GM21381 (cell line): ENCODE results near the gene TACC2.

Experiments used
- ATAC-seq: cut with Tn5 transposase; IDR thresholded peaks from one replicate; pipeline ENCODE4 v1.9.1; 2021; ENCODE audit warnings: mild to moderate bottlenecking, moderate library complexity; ENCODE audit not compliant: unreplicated experiment

TACC2 gene

GRCh38 chr10:122243550-122243949 lies 254.6 kb downstream of the TACC2 start:
- no peak for ATAC-seq

DNA sequence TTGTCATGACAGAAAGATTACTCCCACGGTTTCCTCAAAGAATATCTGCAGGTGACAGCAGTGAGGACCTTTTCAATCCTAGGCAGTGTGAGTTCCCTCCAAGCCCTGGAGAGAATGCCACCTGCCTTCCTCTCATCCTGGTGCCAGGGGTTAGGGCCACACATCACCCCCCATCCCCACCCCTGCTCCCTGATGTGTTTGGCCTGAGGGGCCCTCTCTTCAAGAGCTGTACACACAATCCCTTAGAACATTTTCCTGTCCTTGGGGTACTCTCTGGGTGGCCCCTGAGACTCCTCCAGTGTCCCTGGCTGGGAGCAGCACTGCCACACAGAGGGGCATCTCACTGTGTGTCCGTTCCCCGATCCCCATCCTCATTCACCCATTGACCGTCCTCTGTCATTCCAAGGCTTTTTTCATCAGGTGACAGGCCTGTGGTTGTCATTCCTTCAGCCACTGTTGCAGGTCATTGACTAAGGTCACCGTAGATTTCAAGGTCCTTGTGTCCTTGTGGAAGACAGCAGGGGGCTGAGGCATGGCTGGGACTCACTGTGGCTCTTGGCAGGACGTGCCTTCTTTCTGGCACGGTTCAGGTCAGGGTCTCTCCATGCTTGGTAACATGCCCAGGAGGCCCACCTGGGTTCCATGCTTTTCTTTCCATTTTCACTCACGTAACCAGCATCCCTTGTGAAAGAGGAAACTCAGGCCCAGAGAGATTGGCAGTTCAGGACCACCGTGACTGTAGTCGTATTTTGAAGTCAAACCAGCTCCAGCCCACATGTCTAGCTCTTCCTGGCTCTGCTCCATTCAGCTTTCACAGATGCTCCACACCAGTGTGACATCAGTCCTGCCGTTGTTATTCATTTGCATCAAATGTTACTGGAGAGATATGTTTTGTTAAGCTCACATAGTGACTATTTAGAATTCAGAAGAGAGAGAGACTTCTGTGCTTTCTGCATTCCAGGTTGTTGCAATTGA lies 255.3 kb downstream of the TACC2 start:
- ATAC-seq = no peak

GRCh38 chr10:122245136-122245535 lies 256.2 kb downstream of the TACC2 start:
- ATAC-seq = no peak

DNA sequence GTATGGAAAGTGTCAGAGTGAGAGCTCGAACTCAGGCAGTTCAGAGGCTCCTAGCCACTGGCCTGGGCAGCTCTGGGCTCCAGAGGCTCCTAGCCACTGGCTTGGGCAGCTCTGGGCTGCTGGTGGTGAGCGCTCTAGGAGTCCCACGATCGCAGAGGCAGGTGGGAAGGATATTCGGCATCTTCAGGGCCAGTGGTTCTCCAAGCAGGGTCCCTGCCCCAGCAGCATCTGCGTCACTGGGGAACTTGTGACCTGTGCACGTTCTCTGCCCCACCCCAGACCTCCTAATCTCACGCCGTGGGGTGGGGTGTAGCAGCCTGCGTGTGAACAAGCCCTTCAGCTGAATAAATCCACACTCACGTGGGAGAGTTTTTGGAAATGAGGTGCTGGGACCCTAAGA lies 256.9 kb downstream of the TACC2 start:
- ATAC-seq = no peak

DNA sequence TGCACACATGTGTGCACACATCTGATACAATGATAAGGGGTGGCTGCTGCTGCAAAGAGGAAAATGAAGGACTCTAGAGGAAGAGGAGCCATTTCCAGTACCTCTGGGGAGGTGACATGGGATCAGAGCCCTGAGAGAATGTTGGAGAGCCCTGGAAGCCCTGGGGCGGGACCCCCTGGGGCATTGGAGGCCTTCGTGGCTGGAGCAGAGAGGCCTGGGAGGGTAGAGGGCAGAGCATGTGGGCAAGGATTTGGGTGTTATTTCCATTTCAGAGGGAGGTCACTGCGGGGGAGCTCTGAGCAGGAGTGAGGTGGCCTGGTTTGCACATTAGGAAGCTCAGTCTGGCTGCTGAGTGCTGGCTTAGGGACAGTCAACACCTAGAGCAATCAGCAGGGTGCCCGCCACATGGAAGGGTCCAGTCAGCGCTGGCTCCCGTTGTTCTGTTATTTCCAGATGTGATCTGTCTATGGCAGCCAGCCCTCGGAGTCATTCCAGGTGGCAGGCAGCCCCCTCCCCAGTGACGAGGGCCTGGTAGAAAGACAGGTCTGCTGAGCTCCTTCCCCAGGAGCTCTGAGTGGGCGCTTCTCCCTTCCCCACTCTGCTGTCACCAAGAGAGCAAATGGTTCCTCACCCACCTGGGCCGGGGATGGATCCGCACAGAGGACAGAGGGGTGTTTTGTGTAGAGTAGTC lies 258.0 kb downstream of the TACC2 start:
- ATAC-seq = no peak

GRCh38 chr10:122248356-122249302 lies 259.7 kb downstream of the TACC2 start:
- ATAC-seq = no peak

DNA sequence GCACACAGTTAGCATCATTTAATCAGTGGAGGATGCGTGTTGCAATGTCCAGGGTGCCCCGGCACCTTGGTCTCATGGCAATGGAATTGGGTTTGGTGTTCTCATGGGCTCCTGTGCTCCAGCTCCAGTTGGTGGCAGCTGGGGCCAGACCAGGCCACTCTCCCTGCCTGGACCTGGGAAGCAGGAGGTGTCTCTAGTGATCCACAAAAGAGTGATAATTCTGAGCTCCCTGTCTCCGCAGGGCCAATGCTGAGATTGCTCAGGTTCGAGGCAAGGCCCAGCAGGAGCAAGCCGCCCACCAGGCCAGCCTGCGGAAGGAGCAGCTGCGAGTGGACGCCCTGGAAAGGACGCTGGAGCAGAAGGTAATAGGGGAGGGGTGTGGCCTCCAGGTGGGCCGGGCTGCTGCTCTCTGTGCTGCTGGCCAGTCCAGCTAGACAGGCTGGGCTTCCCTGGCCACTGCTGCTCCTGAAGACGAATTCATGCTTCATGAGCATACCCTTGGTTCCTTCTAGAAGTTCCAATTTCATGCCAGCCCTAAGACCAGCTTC lies 260.4 kb downstream of the TACC2 start:
- no peak for ATAC-seq

GRCh38 chr10:122249991-122250750 lies 261.2 kb downstream of the TACC2 start:
- ATAC-seq = no peak

- no peak for ATAC-seq
Observed at GRCh38 chr10:122251459-122252255, 262.7 kb downstream of the TACC2 start.

GRCh38 chr10:122252805-122253204 lies 263.8 kb downstream of the TACC2 start:
- no peak for ATAC-seq

- ATAC-seq = no peak
Observed at GRCh38 chr10:122253605-122254004, 264.6 kb downstream of the TACC2 start.

DNA sequence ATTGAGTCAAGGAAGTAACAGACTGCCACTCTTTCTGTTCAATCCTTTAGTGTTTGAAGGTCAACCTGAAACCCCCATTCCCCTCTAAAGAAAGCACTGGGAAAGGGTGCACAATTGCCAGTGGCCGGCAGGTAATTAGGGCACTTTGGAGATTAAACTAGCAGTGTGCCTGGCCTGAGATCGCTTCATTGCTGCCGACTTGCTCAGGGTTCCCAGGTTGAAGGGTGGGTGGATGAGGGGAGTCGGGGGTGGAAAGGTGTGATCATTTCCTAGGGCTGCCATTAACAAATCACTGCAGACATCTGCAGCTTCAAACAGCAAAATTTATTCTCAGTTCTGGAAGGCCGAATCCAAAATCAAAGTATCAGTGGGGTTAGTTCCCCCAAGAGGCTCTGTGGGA lies 265.9 kb downstream of the TACC2 start:
- no peak for ATAC-seq

GRCh38 chr10:122255509-122256301 lies 266.7 kb downstream of the TACC2 start:
- no peak for ATAC-seq

DNA sequence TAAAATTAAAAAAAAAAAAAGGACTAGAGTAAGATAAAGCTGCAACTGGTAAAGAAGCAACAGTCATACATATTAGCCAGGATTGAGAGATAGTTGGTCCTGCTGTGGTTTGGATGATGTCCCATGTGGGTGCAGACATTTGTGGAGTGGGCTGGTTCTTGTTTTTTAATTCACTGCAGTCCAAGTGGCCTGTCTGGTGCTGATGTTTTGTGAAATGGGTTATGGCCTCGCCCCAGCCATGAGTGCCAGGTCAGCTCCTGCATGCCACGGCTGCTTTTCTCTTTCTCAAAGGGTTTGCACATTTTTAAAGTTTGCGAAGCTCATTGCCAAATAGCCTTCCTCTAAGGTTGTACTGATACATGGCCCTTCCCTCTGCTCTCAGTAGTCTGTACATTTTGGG lies 268.1 kb downstream of the TACC2 start:
- no peak for ATAC-seq

DNA sequence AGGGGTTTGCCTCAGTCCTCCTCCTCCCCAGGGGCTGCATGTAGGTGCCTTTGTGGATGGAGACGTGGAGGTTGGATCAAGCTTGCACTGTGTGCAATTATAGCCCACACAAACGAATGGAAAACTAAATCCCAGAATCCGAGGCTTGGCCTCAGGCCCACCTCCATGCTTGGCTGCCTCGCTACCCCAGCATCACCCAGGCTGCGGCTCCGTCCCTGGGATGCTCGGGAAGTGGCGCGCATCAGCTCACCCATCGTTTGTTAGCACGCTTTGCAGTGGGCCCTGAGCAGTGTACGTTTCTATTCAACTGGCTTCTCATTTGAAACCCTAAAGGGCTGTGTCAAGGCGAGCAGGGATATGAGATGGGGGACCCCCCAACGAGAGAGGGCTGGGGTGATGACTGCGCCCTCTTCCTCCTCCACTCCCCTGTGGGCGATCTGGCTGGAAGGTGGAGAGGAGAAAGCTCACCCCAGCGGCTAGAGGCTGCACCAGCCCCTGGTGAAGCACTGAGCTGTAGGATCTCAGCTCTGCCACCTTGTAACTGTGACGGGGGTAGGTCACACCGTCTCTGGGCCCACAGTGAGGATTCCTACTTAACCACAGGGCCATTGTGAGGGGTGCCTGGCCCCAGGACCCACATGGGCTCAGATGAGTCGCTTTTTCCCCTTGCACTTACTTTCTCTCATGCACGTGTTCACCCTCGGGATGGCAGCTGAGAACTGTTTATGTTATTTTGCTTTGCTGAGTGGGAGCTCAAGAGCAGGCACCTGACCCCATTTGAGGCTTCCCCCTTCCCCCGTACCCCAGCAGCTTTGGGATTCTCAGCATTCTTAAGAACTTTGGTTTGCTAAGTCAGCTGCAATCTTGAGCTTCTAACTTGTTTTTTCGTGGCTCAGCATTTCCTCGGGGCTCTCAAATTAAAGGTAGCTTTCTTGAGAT lies 269.4 kb downstream of the TACC2 start:
- ATAC-seq = no peak

DNA sequence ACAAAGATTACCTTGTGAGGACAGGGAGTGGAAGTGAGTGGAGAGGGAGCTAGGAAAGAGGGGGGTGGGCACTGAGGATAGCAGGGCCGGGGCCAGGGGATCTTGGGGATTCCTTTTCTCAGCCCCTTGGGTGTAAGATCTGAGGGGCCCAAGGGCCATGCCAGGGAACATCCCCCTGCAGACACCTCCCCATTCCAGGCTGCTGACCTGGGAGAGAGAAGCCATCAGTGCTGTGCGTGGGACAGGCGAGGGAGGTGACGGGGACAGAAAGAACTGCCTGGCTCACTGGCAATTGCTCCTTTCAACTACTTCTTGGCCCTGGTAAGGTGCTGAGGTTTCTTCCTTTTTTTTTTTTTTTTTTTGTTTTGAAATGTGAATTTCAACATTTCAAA lies 270.1 kb downstream of the TACC2 start:
- ATAC-seq = no peak

DNA sequence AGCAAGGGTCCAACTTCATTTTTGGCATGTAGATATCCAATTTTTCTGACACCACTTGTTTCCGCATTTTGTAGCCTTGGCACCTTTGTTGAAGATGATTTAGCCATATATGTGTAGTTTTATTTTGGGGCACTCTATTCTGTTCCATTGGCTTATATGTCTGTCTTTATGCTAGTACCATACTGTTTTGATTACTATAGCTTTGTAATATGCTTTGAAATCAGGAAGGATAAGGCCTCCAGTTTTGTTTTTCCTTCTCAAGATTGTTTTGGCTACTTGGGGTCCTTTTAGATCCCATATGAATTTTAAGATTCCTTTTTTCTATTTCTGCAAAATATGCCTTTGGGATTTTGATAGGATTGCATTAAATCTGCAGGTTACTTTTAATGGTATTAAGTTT lies 272.6 kb downstream of the TACC2 start:
- no peak for ATAC-seq
